HepG2 (cell line): ENCODE results near the gene ACP2. TPM values are rescaled to one million over a fixed set of nuclear protein-coding genes. Genes with fewer than 3 reads are reported as not detected.

Experiments
- ELK4 ChIP-seq: sonication (generic); formaldehyde crosslinking; IDR thresholded peaks from 2 replicates; pipeline ENCODE4 v1.9.0; 2021; ENCODE audit warnings: missing genetic modification reagents, borderline replicate concordance
- NFRKB ChIP-seq: fragments of 450-650 bp; IDR thresholded peaks from 2 replicates; pipeline ENCODE4 v1.6.1; 2017
- SMAD1 ChIP-seq: sonication (generic); formaldehyde crosslinking; IDR thresholded peaks from 2 replicates; pipeline ENCODE4 v1.4.0; 2020; ENCODE audit warnings: missing genetic modification reagents, low read depth, mild to moderate bottlenecking, borderline replicate concordance
- YY1 ChIP-seq: IDR thresholded peaks from 2 replicates; pipeline ENCODE4 v1.6.1; 2011; ENCODE audit warnings: low read length, low read depth, moderate library complexity, mild to moderate bottlenecking; ENCODE audit not compliant: insufficient read depth, insufficient replicate concordance
- ZC3H13 ChIP-seq: sonication (generic); formaldehyde crosslinking; IDR thresholded peaks from 2 replicates; pipeline ENCODE4 v1.8.1; 2023; ENCODE audit warnings: mild to moderate bottlenecking, missing genetic modification reagents, moderate library complexity
- ZKSCAN5 ChIP-seq: sonication (generic); formaldehyde crosslinking; IDR thresholded peaks from 2 replicates; pipeline ENCODE4 v1.5.1; 2020; ENCODE audit warnings: mild to moderate bottlenecking, missing genetic modification reagents
- ZNF251 ChIP-seq: sonication (generic); formaldehyde crosslinking; IDR thresholded peaks from 2 replicates; pipeline ENCODE4 v1.9.0; 2021; ENCODE audit warnings: mild to moderate bottlenecking, missing genetic modification reagents
- ZNF3 ChIP-seq: IDR thresholded peaks from 2 replicates; pipeline ENCODE4 v1.7.0; 2017; ENCODE audit warnings: inconsistent platforms
- ZNF598 ChIP-seq: sonication (generic); formaldehyde crosslinking; IDR thresholded peaks from 2 replicates; pipeline ENCODE4 v1.5.1; 2020; ENCODE audit warnings: mild to moderate bottlenecking, missing genetic modification reagents, borderline replicate concordance
- ZNF619 ChIP-seq: sonication (generic); formaldehyde crosslinking; IDR thresholded peaks from 2 replicates; pipeline ENCODE4 v1.4.0; 2020; ENCODE audit warnings: mild to moderate bottlenecking, missing genetic modification reagents
- ZNF644 ChIP-seq: IDR thresholded peaks from 2 replicates; pipeline ENCODE4 v1.6.1; 2016; ENCODE audit warnings: low read depth
- ZNF672 ChIP-seq: sonication (generic); formaldehyde crosslinking; IDR thresholded peaks from 2 replicates; pipeline ENCODE4 v1.8.1; 2022; ENCODE audit warnings: missing genetic modification reagents
- polyA plus RNA-seq, 8 experiments: library from polyadenylated mRNA; depleted of rRNA in 3 of 8; stranded (reverse) in 7 of 8; unstranded in 1 of 8; fragments of >200 nt; fragmentation: Illumina TruSeq in 4 of 8; extraction: Trizol in 4 of 8; gene quantifications; 2 replicates each; pipeline versions ENCODE4 v1.2.1 to v1.2.3, GENCODE V29; 2011 to 2016; ENCODE audit warnings: low read depth in 4 of 8, missing spikeins in 1 of 8, mixed read lengths in 1 of 8; ENCODE audit not compliant: insufficient read depth in 1 of 8
- total RNA-seq, 5 experiments: library from RNA; depleted of rRNA; stranded (reverse); fragments of >200 nt; fragmentation: Illumina TruSeq; extraction: Trizol; gene quantifications; 2 replicates each; pipeline ENCODE4 v1.2.3, GENCODE V29; 2016; ENCODE audit warnings: low read depth in 1 of 5
- TF ChIP-seq, protein P1 (sequence below): sonication (generic); formaldehyde crosslinking; IDR thresholded peaks from 2 replicates; pipeline ENCODE4 v1.8.1; 2022; ENCODE audit warnings: low read depth, mild to moderate bottlenecking, missing genetic modification reagents
- TF ChIP-seq, protein P2 (sequence below): sonication (generic); formaldehyde crosslinking; IDR thresholded peaks from 2 replicates; pipeline ENCODE4 v1.8.0; 2023; ENCODE audit warnings: mild to moderate bottlenecking, missing genetic modification reagents
- TF ChIP-seq, protein P3 (sequence below): sonication (generic); formaldehyde crosslinking; IDR thresholded peaks from 2 replicates; pipeline ENCODE4 v1.9.0; 2021; ENCODE audit warnings: mild to moderate bottlenecking, missing genetic modification reagents
- TF ChIP-seq, protein P4 (sequence below): sonication (generic); formaldehyde crosslinking; IDR thresholded peaks from 2 replicates; pipeline ENCODE4 v1.5.0; 2020; ENCODE audit warnings: missing genetic modification reagents

The ACP2 gene
- total and polyA plus RNA-seq, 2 of the 13 experiments (the other 11 are each of a cell fraction or from before 2014, with no cell fraction given) = 17.7 to 20.2 TPM

DNA sequence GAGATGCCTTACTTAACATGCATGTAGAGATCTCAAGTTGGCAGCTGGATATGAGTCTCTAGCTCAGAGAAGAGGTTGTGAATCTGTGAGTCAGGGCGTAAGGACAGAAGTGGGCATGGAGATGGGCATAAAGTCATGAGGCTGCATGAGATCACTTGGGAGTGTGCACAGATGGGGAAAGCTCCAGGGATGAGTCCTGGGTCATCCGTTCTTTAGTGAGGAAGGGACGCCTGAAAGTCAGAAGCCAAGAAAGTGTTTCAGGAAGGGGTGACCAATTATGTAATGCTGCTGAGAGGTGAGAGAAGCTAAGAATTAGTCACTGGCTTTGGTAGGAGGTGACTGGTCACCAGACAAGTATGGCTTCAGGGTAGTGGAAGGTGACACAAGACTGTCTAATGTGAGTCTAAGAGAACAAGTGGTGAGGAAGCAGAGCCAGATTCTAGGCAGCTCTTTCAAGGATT lies 6.7 kb downstream of the ACP2 start (continued):
- TF ChIP-seq, protein P1, sequence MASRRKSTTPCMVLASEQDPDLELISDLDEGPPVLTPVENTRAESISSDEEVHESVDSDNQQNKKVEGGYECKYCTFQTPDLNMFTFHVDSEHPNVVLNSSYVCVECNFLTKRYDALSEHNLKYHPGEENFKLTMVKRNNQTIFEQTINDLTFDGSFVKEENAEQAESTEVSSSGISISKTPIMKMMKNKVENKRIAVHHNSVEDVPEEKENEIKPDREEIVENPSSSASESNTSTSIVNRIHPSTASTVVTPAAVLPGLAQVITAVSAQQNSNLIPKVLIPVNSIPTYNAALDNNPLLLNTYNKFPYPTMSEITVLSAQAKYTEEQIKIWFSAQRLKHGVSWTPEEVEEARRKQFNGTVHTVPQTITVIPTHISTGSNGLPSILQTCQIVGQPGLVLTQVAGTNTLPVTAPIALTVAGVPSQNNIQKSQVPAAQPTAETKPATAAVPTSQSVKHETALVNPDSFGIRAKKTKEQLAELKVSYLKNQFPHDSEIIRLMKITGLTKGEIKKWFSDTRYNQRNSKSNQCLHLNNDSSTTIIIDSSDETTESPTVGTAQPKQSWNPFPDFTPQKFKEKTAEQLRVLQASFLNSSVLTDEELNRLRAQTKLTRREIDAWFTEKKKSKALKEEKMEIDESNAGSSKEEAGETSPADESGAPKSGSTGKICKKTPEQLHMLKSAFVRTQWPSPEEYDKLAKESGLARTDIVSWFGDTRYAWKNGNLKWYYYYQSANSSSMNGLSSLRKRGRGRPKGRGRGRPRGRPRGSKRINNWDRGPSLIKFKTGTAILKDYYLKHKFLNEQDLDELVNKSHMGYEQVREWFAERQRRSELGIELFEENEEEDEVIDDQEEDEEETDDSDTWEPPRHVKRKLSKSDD (CRISPR knock-in tag) = no peak
- TF ChIP-seq, protein P2, sequence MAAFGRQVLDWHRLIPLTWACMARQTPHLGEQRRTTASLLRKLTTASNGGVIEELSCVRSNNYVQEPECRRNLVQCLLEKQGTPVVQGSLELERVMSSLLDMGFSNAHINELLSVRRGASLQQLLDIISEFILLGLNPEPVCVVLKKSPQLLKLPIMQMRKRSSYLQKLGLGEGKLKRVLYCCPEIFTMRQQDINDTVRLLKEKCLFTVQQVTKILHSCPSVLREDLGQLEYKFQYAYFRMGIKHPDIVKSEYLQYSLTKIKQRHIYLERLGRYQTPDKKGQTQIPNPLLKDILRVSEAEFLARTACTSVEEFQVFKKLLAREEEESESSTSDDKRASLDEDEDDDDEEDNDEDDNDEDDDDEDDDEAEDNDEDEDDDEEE = no peak
- no peak for TF ChIP-seq ZNF672
- no peak for TF ChIP-seq ZNF619
- no peak for TF ChIP-seq ZC3H13
- TF ChIP-seq ZNF251 (CRISPR knock-in tag) = no peak
- no peak for TF ChIP-seq ZNF644 (CRISPR knock-in tag)
- TF ChIP-seq, protein P3, sequence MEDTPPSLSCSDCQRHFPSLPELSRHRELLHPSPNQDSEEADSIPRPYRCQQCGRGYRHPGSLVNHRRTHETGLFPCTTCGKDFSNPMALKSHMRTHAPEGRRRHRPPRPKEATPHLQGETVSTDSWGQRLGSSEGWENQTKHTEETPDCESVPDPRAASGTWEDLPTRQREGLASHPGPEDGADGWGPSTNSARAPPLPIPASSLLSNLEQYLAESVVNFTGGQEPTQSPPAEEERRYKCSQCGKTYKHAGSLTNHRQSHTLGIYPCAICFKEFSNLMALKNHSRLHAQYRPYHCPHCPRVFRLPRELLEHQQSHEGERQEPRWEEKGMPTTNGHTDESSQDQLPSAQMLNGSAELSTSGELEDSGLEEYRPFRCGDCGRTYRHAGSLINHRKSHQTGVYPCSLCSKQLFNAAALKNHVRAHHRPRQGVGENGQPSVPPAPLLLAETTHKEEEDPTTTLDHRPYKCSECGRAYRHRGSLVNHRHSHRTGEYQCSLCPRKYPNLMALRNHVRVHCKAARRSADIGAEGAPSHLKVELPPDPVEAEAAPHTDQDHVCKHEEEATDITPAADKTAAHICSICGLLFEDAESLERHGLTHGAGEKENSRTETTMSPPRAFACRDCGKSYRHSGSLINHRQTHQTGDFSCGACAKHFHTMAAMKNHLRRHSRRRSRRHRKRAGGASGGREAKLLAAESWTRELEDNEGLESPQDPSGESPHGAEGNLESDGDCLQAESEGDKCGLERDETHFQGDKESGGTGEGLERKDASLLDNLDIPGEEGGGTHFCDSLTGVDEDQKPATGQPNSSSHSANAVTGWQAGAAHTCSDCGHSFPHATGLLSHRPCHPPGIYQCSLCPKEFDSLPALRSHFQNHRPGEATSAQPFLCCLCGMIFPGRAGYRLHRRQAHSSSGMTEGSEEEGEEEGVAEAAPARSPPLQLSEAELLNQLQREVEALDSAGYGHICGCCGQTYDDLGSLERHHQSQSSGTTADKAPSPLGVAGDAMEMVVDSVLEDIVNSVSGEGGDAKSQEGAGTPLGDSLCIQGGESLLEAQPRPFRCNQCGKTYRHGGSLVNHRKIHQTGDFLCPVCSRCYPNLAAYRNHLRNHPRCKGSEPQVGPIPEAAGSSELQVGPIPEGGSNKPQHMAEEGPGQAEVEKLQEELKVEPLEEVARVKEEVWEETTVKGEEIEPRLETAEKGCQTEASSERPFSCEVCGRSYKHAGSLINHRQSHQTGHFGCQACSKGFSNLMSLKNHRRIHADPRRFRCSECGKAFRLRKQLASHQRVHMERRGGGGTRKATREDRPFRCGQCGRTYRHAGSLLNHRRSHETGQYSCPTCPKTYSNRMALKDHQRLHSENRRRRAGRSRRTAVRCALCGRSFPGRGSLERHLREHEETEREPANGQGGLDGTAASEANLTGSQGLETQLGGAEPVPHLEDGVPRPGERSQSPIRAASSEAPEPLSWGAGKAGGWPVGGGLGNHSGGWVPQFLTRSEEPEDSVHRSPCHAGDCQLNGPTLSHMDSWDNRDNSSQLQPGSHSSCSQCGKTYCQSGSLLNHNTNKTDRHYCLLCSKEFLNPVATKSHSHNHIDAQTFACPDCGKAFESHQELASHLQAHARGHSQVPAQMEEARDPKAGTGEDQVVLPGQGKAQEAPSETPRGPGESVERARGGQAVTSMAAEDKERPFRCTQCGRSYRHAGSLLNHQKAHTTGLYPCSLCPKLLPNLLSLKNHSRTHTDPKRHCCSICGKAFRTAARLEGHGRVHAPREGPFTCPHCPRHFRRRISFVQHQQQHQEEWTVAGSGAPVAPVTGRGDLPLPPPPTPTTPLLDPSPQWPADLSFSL (CRISPR knock-in tag) = no peak
- TF ChIP-seq, protein P4, sequence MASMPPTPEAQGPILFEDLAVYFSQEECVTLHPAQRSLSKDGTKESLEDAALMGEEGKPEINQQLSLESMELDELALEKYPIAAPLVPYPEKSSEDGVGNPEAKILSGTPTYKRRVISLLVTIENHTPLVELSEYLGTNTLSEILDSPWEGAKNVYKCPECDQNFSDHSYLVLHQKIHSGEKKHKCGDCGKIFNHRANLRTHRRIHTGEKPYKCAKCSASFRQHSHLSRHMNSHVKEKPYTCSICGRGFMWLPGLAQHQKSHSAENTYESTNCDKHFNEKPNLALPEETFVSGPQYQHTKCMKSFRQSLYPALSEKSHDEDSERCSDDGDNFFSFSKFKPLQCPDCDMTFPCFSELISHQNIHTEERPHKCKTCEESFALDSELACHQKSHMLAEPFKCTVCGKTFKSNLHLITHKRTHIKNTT (CRISPR knock-in tag) = no peak
- TF ChIP-seq ELK4 (CRISPR knock-in tag) = no peak
- TF ChIP-seq ZNF3 (CRISPR knock-in tag) = no peak
- TF ChIP-seq NFRKB = no peak
- TF ChIP-seq YY1 = no peak
- TF ChIP-seq SMAD1 = no peak
- TF ChIP-seq ZKSCAN5 (CRISPR knock-in tag) = no peak
- TF ChIP-seq ZNF598 (CRISPR knock-in tag) = no peak
